HG03442 (cell line): ENCODE results near the gene DHX35.

Experiments used
- ATAC-seq: cut with Tn5 transposase; IDR thresholded peaks from one replicate; pipeline ENCODE4 v1.9.1; 2021; ENCODE audit warnings: mild to moderate bottlenecking, moderate library complexity; ENCODE audit not compliant: unreplicated experiment

Gene DHX35

GRCh38 chr20:39052676-39053075 is 90.5 kb downstream of the DHX35 start:
- ATAC-seq: no peak

- ATAC-seq: no peak
Observed at GRCh38 chr20:39057143-39057542, 95.0 kb downstream of the DHX35 start.

GRCh38 chr20:39057911-39058310 is 95.8 kb downstream of the DHX35 start:
- ATAC-seq: no peak

- ATAC-seq: no peak
Observed at GRCh38 chr20:39059036-39059435, 96.9 kb downstream of the DHX35 start.

- ATAC-seq: no peak
Observed at GRCh38 chr20:39066471-39067242, 104.5 kb downstream of the DHX35 start.

- ATAC-seq: no peak
Observed at GRCh38 chr20:39067526-39068216, 105.5 kb downstream of the DHX35 start.

GRCh38 chr20:39069976-39070375 is 107.8 kb downstream of the DHX35 start:
- ATAC-seq: no peak

GRCh38 chr20:39070484-39071231 is 108.5 kb downstream of the DHX35 start:
- ATAC-seq: no peak

- no peak for ATAC-seq
Observed at GRCh38 chr20:39072132-39072531, 110.0 kb downstream of the DHX35 start.

GRCh38 chr20:39072653-39073052 is 110.5 kb downstream of the DHX35 start:
- no peak for ATAC-seq

GRCh38 chr20:39075731-39076130 is 113.6 kb downstream of the DHX35 start:
- no peak for ATAC-seq

GRCh38 chr20:39076958-39077357 is 114.8 kb downstream of the DHX35 start:
- ATAC-seq: no peak

GRCh38 chr20:39080326-39080725 is 118.2 kb downstream of the DHX35 start:
- no peak for ATAC-seq

GRCh38 chr20:39081255-39081654 is 119.1 kb downstream of the DHX35 start:
- ATAC-seq: no peak

GRCh38 chr20:39082622-39083398 is 120.7 kb downstream of the DHX35 start:
- ATAC-seq: no peak

- no peak for ATAC-seq
Observed at GRCh38 chr20:39083761-39084160, 121.6 kb downstream of the DHX35 start.

- no peak for ATAC-seq
Observed at GRCh38 chr20:39089029-39089428, 126.9 kb downstream of the DHX35 start.
